Measurements from ENCODE around the gene DMBX1. TPM values are rescaled to one million over a fixed set of nuclear protein-coding genes. Genes with fewer than 3 reads are reported as not detected.
A peak's percentile ranks its signal among the peaks of the same experiment; 100 is the strongest.

The DMBX1 gene
- total RNA-seq, 1 donor: not detected

DNA sequence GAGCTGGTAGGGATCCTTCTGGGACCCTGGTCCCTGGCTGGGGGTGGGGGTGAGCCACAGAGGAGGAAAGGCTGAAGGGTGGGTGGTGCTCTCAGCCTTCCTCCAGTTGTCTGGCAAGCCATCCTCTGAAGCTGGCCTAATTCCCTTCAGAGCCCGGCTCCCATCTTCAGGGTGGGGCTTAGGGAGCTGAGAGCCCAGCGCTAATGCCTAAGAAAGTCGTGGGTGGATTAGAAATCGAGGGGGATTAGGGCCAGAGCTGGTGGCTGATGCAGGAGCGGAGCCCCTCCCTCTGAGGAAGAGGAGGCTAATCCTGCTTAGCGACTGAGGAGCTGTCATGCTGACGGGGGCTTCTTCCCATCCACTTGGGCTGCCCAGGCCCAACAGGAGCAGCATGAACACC is 30.8 kb upstream of the DMBX1 start:
- DNase-seq (ENCODE audit: low read depth in 2 of 3, low spot score in 2 of 3): no peak

DNA sequence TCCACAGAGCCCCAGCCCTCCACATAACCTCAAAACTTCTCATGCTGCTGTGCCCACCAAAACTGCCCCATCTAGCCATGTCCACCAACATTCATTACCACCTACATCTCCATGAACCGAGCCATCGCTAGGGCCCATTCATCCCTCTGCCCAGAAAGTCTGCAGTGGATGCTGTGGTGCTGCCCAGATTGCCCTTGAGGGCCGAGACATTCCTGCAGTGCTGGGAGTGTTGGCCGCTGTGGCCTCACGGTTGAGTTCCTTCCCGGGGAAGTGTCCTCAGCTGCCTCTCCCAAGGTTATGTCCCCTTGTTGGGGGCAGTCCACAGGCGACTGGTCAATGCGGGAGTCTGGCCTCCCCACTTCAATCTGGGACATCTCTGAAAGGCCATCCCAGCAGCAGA is 30.3 kb upstream of the DMBX1 start:
- DNase-seq (ENCODE audit: low read depth in 2 of 3, low spot score in 2 of 3): no peak

GRCh38 chr1:46461017-46461808 is 28.4 kb upstream of the DMBX1 start:
- no peak for DNase-seq (ENCODE audit: low read depth in 2 of 3, low spot score in 2 of 3)

DNA sequence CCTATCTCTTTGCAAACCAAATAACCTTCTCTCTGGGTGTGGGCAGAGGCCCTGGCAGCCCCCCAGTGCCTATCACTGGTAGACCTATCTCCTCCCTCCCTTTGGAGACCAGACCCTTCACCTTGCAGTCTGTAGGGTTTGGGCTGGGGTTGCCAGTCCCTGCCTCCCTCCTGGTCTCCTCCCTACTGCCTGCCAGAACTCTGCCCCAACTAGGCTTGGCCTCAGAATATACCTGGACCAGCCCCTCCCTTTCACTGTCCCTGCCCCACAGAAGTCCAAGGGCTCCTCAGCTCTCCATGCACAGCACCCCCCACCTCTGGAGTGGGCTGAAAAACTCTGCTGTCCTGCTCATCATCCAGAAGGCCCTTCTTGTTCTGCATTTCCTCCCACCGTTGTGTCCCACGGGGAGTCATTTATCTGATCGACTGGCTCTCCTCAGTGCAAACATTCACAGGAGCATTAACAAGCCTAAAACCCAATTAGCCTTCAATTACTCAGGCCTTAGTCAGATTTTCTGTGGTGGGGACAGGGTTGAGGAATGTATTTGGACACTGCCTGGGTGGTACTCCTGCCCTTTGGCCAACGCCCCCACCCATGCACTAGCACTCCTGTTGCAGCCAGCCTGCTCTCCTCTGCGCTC is 27.7 kb upstream of the DMBX1 start:
- DNase-seq (ENCODE audit: low read depth in 2 of 3, low spot score in 2 of 3): no peak

- no peak for DNase-seq (ENCODE audit: low read depth in 2 of 3, low spot score in 2 of 3)
Measured at GRCh38 chr1:46464013-46464548, 25.6 kb upstream of the DMBX1 start.

- no peak for DNase-seq (ENCODE audit: low read depth in 2 of 3, low spot score in 2 of 3)
Measured at GRCh38 chr1:46464915-46465314, 24.7 kb upstream of the DMBX1 start.

GRCh38 chr1:46465981-46466476 is 23.6 kb upstream of the DMBX1 start:
- no peak for DNase-seq (ENCODE audit: low read depth in 2 of 3, low spot score in 2 of 3)

DNA sequence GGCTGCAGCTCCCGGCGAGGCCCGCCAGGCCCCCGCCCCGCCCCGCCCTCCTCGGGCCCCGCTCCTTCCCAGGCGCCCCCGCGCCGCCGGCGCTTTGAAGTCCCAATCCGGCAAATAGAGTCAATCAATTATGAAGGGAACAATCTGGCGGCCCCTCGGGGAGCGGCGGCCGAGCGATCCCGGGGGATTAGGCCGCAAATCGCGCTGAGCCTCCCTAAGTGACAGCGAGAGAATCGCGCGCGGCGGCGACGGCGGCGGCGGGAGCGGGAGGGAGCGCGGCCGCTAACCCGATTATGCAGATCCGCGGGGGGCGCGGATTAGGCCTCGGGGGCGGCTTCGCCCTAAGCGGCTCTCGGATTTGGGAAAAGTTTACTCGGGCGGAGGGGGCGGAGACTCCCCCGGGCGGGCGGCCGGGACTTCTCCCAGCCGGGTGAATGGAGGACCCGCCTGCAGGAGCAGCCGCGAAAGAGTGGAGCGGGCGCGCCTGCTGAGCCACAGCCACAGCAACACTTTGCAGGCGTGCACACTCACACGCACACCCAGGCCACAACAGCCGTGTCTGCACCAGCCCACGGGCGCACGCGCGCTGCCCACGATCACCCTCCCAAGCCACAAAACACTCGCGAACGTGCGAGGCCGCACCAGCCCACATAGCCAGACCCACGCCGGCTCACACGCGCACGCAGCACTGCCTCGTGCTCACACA is 23.0 kb upstream of the DMBX1 start:
- DNase-seq (ENCODE audit: low read depth in 2 of 3, low spot score in 2 of 3): no peak

GRCh38 chr1:46467183-46467504 is 22.5 kb upstream of the DMBX1 start:
- no peak for DNase-seq (ENCODE audit: low read depth in 2 of 3, low spot score in 2 of 3)

GRCh38 chr1:46469881-46470280 is 19.8 kb upstream of the DMBX1 start:
- DNase-seq (ENCODE audit: low read depth in 2 of 3, low spot score in 2 of 3): no peak

DNA sequence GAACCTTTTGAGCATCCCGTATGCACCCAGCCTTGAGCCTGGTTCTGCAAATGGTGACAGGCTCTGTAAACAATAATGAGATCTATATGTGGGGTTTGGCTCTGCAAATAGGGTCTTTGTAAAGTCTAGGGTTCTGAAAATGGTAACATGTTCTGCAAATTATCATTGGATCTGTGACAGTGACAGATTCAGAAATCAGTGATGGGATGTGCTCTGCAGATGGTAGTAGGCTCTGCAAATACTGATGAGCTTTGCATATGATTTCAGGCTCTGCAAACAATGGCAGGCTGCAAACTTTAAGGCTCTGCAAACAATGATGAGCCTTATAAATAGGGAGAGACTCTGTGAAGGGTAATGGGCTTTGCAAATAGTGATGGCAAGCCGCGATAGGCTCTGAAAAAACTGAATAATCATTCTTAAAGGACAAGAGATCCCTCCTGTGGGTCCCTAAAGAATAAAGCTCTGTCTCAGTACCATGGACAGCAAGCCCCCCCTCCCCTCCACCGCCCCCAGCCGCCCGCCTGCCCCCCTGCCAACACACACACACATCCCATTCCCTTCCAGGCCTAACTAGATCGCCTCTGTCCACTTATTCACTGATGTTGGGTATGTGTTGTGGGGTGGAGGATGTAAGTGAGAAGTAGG is 17.7 kb upstream of the DMBX1 start:
- DNase-seq (ENCODE audit: low read depth in 2 of 3, low spot score in 2 of 3): no peak

GRCh38 chr1:46472498-46473181 is 17.0 kb upstream of the DMBX1 start:
- no peak for DNase-seq (ENCODE audit: low read depth in 2 of 3, low spot score in 2 of 3)

DNA sequence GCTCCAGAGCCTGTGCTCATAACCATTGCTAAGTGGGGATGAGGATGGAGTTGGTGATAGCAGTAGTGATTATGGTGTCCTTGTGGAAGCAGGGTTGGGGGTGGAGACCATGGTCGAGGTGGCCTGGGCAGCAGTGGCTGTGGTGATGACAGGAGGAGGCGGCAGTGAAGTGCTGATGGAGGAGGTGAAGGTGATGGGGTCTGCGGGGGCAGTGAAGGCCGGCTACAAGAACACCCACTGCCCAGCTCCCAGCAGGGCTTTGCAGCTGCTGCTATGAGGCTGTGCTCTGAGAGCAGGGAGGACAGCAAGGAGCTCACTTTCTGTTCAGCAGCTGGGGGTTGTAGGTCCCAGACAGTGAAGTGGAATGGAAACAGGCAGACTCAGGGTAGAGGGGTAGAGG is 15.6 kb upstream of the DMBX1 start:
- DNase-seq (ENCODE audit: low read depth in 2 of 3, low spot score in 2 of 3): no peak

DNA sequence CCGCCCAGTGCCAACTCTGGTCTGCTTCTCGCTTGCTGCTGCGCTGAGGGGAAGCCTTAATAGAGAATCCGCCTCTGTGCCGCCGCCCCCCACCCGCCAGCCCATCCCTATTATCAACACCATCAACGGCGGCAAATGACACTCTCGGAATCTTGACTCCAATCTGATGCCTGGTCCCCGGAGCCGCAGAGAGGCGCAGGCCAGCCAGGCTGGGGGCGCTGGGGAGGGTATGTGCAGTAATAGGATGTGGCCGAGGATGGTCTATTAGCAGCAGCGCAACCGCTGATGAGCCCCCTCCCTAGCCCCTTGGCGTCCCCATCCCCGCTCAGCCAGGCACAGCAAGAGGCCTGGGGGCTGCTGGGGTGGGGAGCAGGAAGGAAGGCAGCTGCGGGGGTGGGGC is 15.1 kb upstream of the DMBX1 start:
- DNase-seq (ENCODE audit: low read depth in 2 of 3, low spot score in 2 of 3): no peak

DNA sequence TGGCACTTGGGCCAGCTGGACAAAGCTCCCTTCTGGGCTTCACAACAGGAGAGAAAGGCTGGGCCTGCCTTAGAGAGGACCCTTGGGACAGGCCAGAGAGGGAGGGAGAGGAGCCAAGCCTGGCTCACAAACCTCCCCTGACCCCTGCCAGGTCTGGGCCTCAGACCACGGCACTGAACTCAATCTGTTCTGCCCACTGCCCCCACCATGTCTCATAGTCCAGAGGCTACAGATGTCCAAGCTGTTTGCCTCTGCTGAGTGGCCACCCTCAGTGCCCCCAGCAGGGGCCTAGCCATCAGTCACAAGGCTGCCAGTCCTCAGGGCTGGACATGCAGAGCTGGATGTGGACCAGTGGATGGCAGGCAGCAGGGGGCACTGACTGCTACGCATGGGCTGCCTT is 13.0 kb upstream of the DMBX1 start:
- DNase-seq (ENCODE audit: low read depth in 2 of 3, low spot score in 2 of 3): no peak

- peak; percentile 36 to 89 (median 80) for DNase-seq (ENCODE audit: low read depth in 2 of 3, low spot score in 2 of 3)
Measured at GRCh38 chr1:46477153-46477929, 12.3 kb upstream of the DMBX1 start.

DNA sequence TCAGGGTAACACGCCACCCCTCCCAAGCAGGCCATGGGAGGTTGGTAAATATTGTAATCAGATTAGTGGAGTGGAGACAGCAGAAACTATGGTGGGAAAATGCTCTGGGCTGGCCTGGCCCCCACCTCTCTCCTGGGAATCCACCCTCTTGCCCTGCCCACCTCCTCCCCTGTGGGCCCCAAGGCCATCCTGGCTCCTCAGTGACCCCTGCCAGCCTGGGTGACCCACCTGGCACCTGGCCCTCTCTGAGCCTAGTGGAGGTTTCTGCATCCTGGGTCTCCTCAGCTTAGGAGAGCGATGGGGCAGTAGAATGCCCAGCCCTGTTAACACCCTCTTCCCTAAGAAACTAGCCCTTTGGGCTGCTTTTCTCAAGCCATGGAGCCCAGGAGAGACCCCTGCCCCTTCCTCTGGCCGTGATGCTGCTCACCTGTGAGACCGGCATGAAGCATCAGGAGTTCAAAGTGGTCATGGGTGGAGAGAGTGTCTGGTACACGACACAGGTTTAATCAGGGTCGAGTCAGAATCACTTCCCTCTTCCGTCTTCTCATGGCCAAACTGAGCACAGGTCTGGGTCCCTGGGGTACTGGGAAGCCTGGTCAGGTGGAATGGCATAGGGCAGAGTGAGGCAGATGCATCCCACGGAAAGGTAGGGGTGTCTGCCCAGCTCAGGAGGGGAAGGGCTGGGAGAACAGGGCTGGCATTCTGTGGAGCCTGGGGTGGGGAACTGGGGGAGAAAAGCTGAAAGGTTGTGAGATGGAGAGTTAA is 10.7 kb upstream of the DMBX1 start:
- no peak for DNase-seq (ENCODE audit: low read depth in 2 of 3, low spot score in 2 of 3)

DNA sequence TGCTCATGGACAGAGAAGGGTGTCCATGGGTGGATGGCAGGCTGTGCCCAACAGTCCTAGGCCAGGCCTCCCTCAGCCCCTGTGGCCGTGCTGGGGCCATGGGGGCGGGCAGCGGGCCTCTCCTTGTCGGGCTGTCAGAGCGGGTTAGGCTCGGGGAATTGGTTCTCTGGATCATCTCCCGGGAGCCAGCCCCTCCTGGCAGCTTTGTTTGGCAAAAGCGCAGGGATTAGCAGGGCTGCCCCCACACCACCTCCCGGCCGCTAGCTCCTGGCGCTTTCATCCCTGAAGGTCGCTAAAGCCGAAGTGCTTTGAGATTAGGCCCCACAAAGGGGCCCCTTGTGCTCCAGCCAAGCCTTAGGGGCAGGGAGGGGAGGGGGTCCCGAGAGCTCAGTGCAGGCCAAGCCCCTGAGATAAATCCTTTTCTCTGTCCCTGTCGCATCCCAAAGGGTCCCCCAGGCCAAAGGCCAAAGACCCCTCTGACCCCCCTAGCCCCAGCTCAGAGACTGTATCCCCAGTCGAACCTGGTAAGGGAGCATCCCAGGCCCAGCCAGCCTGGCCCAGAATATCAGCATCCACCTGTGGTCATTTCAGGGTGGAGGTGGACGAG is 9.8 kb upstream of the DMBX1 start:
- DNase-seq (ENCODE audit: low read depth in 2 of 3, low spot score in 2 of 3): no peak
